ENCODE results near the gene GMFB.
"Not testable (repeated sequence)": the region's sequence is repeated elsewhere in the genome, so short reads cannot be mapped to it uniquely, and the experiment has no call there.

GMFB gene

DNA sequence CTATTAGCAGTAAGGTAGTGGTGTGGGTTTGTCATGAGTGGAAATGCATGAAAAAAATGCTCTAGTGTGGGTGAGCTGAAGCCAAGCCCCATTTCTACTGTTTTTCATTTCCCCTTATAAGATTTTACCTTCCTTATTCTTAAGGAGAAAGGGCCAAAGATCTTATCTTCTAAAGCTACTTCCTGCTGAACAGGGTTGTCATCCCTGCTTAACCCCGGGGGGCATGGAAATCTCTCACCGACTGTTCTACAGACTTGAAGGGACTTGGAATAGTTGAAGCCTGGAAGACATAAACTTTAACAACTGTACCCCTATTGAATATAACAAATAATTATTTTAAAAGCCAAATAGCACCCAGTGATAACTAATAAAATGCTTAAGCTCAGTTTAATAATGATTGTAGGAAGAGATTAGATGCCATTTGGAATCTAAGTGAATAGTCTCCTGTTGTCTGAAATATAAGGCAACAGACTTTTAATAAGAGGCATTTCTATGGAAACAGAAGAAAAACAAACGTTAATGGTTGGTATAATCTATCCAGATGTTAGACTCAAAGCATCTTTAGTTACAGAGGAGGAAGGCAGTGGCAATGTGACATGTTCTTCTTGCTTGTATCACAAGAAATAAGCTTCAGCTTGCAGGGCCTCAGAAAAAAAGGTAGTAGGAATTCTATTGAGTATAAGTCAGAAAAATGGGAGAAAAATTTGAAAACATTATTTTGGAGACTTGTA is 1.8 kb upstream of the GMFB start:
- no peak for DNase-seq

DNA sequence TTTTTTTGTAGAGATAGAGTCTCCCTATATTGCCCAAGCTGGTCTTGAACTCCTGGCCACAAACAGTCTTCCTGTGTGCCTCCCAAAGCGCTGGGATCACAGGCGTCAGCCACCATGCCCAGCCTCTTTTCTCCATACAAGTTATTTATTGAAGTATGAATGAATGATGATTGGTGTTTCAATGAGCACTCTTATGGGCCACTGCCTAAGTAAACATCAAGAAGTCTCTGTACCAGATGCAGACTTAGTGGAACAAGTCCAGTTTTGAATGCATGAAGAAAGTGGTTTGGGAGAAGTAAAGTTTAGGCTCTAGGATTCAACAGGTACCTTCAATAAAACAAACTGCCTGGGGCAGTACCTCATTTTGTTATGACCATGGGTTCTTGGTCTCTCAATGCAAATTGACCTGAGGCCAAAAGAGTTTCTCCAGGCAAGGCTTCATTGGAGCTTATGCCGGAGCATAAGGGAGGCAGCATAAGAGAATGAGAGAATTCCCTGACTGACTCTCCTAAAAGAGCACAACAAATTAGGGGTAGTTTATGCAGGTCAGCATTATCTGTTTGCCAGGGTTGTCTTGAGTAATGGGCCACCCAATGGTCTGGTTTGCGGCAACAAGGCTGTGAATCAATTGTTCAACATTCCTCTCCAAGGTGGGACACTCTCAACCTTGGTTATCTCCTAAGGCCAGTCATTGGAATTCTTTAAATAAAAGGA is 1.1 kb upstream of the GMFB start:
- no peak for DNase-seq

DNA sequence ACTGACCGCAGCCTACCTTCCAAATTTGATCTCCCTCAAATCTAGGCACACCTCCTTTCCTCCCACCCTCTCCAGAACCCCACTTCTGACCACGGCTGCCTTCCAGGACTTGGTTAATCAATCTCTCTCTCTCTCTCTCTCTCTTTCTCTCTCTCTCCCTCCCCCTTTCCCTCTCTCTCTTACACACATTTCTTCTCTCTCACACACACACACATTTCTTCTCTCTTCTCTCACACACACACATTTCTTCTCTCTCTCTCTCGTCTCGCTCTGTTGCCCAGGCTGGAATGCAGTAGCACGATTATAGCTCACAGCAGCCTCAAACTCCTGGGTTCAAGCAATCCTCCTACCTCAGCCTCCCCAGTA is 521 bp upstream of the GMFB start:
- DNase-seq, result no peak

DNA sequence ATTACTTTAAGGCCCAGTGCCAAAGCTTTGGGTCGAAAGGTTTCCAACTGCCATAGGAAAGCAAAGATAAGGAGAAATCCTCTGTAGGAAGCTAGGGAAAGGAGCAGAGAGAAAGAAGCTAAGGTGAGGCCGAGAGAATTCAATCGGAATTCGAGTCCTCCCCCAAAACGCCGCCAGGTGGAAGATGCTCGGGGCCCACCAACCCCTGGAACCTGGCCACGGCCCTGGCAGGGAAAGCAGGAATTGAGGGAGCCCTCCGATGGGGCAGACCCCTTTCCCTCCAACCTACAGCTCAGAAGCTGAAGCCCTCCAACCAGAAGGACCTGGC is 498 bp downstream of the GMFB start:
- DNase-seq, result no peak

DNA sequence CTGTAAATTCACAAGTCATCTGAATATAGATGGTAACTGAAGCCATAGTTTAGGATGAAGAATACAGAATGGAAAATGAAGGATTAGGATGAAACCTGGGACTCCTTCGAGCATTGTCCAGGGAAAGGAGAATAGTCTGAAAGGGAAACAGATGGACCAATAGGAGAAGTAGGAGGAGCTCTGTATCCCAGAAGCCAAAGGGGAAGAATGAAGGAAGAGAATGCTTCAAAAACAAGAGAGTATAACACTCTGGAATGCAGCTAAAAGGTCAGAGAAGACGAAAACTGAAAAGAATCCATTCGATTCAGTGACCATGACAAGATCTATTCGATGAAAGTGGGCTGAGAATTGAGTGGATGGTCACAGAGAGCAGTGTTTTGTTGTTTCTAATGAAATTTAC is 1.0 kb downstream of the GMFB start:
- DNase-seq, result no peak

DNA sequence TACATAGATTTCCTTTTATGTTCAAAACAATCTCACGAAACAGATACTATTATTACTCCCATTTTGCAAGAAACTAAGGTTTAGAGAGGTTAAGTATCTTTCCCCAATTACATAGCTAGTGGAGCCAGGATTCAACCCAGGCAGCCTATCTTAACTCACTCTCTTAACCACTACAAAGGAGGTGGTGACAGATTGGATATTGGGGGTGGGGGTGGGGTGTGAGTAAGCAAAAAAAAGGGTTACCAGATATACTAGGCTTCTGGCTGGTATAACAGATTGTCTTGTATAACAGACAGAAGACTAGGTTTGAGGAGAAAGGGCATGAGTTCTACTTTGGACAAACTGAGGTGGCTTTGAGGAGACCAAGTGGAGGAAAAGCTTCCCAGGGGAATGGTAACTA is 2.1 kb downstream of the GMFB start:
- DNase-seq, result no peak

DNA sequence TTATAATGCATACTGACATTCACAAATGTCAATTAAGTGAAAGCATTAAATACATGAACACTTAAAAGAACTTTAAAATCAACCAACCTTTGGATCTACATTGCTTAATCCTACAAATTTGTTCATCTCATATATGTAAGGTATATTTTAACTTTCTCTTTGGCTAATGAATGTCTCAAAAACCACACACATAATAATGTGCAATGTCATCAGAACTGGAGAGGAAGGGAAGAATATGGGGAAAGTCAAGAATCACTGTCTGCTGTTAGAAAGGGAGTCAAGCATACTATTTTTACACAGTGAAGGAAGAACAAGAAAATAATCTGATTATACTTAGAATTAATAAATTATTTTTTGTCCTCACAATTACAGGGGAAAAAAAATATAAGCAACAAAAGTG is 4.9 kb downstream of the GMFB start:
- DNase-seq, result no peak

DNA sequence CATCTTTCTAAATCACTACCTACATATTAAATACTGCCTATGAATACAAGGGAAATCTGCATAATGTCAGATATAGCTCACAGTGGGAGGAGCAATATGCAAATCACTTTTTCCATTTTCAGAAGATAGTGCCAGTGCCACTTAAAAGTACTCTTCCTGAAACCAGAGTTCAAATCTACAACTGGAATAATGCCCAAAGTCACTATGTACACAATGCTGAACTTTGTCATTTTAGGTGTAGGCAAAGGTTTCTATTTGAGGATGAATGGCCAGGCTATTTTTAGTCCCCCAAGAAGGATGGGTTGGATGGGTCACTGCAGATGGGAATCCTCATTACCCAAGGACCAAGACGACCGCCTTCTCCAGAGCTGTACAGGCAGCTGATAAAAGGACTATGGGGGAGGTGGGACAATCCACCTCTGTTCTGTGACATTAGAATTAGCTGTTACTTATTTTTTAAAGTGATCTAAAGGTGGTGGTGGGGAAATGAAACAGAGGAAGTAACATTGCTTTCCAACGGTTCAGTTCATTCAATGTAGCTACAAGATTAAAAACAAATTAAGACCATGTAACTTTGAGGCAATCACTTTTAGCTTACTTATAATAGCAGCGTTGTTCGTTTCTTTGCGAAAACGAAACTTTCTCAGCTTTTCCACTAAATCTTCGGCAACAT is 5.6 kb downstream of the GMFB start:
- no peak for DNase-seq

DNA sequence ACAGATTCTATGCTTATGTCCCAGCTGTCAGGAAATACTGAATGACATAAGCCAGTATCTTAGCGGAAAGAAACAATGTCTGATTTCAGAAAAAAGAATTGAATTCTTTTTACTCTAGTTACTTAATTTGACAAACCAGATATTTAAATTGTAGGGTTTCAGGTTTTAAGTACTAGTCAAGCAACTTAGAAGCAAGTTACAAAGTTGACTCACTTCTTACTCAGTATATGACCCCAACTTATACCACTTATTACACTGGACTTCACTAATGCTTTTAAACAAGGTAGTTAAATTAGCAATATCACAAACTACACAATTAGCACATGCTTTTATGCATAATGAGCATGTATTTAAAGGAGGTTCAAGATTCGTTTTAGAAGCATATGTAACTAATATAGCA is 7.1 kb downstream of the GMFB start:
- DNase-seq, result no peak

DNA sequence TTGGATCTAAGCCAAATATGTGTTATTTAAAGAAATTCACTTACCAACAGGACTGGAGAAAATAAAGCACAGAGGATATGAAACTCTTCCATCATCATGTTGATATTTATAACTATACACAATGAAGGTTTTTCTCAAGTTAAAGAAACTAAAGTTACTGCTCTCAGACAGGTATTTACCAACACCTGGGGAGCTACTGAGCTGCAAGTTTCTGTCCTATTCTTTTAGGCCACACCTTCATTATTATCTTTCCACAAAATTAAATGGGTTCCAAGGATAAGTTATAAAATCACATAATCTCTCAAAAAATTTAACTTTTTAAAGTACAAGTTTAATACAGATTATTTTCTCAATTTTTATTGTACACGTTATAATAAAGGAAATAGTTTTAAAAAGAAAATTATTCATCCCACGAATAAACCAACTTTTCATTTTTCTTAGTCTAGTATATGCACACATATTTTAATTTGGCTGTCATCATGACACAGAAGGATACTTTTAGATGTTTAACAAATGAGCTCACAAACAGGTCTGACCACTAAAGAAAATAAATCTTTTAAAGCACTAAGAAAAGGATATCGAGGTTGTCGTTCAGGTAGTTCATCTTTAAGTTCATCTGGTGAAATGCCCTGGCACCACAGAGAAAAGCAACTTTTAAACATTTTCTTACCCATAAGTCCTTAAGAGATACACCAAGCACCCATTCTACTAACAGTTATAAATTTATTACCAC is 7.8 kb downstream of the GMFB start:
- DNase-seq, result no peak

DNA sequence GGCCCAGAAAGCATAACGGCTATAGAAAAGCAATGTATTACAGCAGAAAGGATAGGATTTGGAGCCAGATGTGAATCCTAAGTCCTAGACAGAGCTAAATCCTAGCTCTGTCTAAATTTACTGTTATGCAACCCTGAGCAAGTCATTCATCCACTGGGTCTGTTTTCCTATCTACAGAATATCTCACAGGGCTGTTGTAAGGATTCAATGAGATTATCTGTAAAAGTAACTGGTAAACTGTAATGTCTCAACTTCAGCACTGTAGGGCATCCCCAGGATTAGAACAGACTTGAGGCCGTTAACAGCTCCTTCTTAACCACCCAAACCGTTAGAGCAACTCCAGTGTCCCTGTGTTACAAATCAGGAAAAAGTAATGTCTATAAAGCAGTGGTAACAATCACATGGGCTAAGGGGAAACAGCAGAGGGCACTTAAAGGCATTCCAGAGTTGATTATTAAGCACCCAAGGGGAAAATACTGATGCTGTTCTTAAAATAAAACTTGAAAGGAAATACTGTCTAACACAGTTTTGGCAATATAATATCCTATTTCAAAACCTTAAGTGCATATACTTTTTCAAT is 10.1 kb downstream of the GMFB start:
- no peak for DNase-seq

DNA sequence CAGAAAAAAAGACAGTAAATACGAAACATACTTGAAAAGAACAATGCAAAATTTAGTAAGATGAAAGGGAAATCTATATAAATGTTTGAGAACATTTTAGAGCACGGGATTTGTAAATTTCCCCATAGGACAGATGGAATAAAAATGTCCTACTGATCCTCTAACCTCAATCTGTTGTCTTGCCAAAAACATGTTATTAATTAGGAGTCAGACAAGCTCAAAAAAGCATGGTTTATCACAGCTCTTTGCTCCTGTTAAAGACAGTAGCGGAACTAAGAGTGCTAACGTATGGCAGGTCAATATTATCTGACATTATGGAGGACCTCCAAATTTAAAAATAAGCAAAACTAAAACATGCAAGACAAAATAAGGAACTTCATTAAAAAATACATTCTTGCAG is 12.9 kb downstream of the GMFB start:
- DNase-seq, result no peak

DNA sequence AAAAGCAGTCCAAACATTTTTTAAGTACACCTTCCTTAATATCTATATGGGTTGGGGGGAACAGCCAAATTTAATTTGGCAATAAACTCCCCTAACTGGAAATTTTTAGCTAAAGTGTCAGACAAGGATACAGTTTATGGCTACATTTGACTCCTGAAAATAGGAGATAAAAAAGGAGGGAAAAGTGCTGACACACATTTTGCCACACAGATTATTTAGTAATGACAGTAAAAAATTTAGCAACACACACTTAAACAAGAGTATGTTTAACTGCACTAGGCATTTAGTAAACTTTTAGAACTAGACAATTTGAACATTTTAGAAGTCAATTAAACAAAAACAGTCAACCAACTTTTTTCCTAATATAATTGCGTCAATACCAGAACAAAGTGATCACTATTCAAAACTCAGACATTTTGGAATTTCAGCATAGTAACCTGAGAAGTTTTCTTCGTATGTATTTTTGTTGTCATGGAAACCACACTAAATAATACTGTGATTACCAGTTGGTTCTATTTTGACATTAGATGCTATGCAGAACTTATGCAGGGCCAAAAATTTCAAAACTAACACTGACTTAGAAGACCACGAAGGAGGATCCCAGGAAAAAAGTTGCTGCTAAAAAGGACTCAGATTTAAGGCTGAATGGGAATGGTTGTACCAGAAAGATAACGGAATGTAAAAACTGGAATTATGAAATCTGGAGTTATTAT is 13.4 kb downstream of the GMFB start:
- DNase-seq, result no peak

DNA sequence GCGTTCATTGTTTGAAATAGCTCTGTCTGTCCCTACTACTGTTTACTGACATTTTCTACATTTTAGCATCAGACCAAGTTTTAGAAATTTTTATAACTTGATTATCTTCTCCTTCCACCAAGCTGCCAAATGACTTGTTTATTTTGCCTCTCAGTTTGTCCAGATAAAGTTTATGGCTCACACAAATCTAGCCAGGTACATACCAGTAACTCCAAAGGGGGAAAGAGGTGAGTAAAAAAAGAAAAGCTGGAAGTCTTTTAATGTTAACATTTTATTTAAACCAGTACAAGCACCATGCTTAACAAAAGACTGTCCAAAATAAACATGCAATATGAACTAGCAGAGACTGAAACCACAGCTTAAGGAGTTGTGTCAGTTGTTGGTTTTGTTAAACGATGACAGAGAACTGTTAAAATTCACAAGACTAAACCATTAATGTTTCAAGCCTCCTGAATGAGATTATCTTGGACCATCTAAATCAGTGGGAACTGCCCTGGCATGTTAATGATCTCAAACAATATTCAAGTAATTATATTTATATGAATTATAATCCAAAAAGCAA is 14.5 kb downstream of the GMFB start:
- DNase-seq, result no peak

DNA sequence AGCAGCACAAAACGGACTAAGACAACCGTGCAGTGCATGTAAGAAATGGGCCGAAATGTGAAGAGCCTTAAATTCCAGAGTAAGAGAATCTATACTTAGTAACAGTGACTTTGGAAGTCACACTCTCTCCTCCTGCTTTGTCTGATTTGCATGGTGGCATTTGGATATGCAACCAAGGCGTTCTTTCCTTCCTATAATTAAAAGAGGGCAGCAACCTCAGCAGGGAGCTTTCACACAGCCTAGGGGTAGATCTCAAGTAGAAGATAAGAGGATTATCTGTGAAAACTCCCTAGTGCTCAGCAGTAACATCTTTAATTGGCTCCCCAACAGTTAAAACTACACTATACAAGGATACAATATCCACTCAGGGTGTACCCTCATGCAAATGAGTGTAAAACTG is 16.5 kb downstream of the GMFB start:
- DNase-seq, result no peak

DNA sequence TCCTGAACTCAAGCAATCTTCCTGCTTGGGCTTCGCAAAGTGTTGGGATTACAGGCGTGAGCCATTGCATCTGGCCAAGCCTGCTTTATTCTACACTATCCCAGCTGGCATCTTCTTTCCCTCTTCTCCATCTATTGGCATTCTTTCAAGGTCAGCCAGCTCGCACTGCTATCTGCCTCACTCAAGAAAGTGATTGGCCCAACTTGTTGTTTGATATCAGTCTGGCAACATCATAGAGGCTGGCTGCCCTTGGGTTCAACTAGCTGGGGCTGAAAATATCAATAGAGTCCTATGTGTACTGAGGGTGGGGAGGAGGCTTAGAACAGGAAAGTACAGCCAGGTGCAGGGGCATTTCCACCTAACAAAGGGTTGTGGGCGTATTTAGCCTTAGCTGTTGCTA is 17.1 kb downstream of the GMFB start:
- no peak for DNase-seq

DNA sequence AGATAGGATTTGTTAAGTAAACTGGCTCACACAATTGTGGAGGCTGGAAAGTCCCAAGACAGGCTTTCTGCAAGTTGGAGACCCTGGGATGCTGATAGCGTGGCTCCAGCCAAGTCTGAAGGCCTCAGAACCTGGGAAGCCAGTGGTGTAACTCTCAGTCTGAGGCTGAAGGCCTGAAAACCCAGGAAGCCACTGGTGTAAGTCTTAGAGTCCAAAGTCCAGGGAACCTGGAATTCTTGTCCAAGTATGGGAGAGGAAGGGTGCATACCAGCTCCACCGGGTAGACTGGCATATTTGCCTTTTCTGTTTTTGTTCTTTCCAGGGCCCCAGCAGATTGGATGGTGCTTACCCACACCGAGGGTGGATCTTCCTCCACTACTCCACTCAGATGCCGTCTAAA is 18.1 kb downstream of the GMFB start:
- DNase-seq, result no peak

DNA sequence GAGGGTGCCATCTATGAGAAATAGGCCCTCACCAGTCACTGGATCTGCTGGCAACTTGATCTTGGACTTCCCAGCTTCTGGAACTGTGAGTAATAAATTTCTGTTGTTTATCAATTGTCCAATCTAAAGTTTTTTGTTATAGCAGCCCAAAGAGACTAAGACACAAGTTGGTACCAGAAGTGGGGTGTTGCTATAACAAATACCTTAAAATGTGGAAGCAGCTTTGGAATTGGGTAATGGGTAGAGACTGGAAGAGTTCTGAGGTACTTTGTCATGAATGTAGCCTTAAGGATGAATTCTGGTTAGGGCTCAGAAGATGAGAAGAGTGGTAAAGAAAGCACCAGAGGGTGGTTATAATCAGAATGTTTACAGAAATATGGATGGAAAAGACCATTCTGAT is 21.5 kb downstream of the GMFB start:
- DNase-seq, result no peak

DNA sequence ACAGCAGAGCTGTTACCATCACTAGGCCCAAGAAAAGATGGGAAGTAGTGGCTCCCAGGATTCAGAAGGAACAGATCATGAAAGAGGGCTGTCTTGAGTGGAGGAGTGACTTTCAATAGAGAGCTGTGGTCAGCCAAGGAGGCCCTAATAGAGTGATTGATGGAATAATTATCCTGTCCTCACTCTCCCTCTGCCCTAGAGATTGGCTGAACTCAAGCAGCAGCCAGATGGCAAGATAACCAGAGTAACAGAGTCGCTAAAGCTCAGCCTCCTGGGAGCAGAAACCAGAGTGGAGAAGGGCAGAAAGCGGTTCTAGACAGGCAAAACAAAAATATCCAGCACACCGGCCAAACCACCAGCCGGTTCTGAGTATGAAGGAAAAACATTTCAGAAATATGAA is 23.1 kb downstream of the GMFB start:
- DNase-seq, result no peak

DNA sequence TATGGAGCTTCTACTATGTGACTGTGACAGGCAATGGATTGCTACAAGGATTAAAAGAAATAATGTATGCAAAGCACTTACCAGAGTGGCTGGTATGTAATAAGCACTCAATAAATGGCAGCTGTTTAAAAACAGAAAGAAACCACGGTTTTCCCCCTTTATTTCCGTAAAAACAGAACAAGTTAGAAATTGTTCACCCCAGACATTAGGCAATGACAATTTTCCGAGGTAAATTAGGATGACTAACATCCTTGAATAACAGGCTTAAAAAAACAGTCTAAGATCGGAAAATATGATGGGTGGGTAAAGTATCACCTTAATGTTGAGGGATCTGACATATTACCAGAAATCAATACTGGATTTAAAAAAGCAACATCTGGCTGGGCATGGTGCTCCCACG is 26.7 kb downstream of the GMFB start:
- no peak for DNase-seq

DNA sequence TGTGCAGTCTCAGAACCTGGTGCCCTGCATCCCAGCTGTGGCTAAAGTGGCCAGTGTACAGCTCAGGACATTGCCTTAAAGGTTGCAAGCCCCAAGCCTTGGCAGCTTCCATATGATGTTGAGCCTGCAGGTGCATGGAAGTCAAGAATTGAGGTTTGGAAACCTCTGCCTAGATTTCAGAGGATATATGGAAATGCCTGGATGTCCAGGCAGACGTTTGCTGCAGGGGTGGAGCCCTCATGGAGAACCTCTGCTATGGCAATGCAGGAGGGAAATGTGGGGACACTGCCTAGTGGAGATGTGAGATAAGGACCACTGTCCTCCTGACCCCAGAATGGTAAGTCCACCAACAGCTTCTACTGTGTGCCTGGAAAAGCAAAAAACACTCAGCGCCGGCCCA is 29.7 kb downstream of the GMFB start:
- no peak for DNase-seq

DNA sequence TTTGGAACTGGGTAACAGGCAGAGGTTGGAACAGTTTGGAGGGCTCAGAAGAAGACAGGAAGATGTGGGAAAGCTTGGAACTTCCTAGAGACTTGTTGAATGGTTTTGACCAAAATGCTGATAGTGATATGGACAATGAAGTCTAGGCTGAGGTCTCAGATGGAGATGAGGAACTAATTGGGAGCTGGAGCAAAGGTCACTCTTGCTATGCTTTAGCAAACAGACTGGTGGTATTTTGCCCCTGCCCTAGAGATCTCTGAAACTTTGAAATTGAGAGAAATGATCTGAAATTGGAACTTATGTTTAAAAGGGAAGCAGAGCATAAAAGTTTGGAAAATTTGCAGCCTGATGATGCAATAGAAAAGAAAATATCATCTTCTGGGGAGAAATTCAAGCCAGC is 30.2 kb downstream of the GMFB start:
- not testable (repeated sequence) for DNase-seq

DNA sequence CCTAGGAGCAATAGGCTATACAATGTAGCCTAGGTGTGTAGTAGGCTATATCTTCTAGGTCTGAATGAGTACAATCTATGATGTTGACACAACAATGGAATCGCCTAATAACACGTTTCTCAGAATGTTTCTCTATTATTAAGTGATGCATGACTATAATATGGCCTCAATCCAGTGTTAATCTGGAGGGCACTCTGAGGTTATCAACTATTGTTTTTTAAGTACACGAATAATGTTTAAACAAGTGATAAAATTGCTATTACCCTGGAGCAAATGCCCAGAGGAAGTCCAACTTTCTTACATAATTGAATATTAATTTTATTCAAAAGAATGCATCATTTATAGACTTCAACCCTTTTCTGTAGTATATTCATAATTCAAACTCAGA is 31.2 kb downstream of the GMFB start:
- no peak for DNase-seq

Measured in stimulated activated CD4-positive, alpha-beta T cell treated with anti-CD3 and anti-CD28 coated beads, Interleukin-4, amount 100 ng/mL, for 24 hours (primary cell).